Endodermal cell (in vitro differentiated cells): ENCODE data around the gene BCL11B. TPM values are rescaled to one million over a fixed set of nuclear protein-coding genes. Genes with fewer than 3 reads are reported as not detected.

Experiments
- DNase-seq: peaks from one replicate; pipeline ENCODE4 v3.0.0-alpha.2; 2017
- H3K27ac ChIP-seq: 2 replicates; pipeline ENCODE4 v1.5.1; 2013; ENCODE audit warnings: mild to moderate bottlenecking, low read depth, low read length, moderate library complexity
- H3K27me3 ChIP-seq: 2 replicates; pipeline ENCODE4 v1.6.1; 2013; ENCODE audit warnings: mild to moderate bottlenecking, low read length, moderate library complexity; ENCODE audit not compliant: insufficient read depth, control insufficient read depth, poor library complexity, severe bottlenecking
- H3K36me3 ChIP-seq: 2 replicates; pipeline ENCODE4 v1.7.0; 2013; ENCODE audit warnings: mild to moderate bottlenecking, low read length, moderate library complexity; ENCODE audit not compliant: control insufficient read depth, insufficient read depth
- H3K4me1 ChIP-seq: one replicate; pipeline ENCODE4 v1.7.0; 2013; ENCODE audit warnings: low read length; ENCODE audit not compliant: control insufficient read depth, insufficient read depth
- H3K4me3 ChIP-seq: 2 replicates; pipeline ENCODE4 v1.5.1; 2013; ENCODE audit warnings: mild to moderate bottlenecking, low read length, moderate library complexity
- H3K9ac ChIP-seq: 2 replicates; pipeline ENCODE4 v1.6.1; 2013; ENCODE audit warnings: mild to moderate bottlenecking, low read length, moderate library complexity; ENCODE audit not compliant: poor library complexity, severe bottlenecking; ENCODE audit errors: extremely low read depth
- H3K9me3 ChIP-seq: 2 replicates; pipeline ENCODE4 v1.6.1; 2013; ENCODE audit warnings: mild to moderate bottlenecking, low read length, moderate library complexity; ENCODE audit not compliant: control insufficient read depth
- H3K27ac Mint-ChIP-seq: 2 replicates; pipeline ENCODE4 v1.8.0; 2020; ENCODE audit warnings: mixed read lengths
- H3K27me3 Mint-ChIP-seq: 2 replicates; pipeline ENCODE4 v1.8.0; 2021; ENCODE audit warnings: mild to moderate bottlenecking, mixed read lengths; ENCODE audit not compliant: insufficient read depth
- H3K36me3 Mint-ChIP-seq: 2 replicates; pipeline ENCODE4 v1.8.0; 2020; ENCODE audit warnings: low read depth, mixed read lengths
- H3K4me1 Mint-ChIP-seq: 2 replicates; pipeline ENCODE4 v1.8.0; 2020; ENCODE audit warnings: mixed read lengths
- H3K4me3 Mint-ChIP-seq: 2 replicates; pipeline ENCODE4 v1.8.0; 2020; ENCODE audit warnings: mild to moderate bottlenecking, moderate library complexity, mixed read lengths
- H3K9me3 Mint-ChIP-seq: 2 replicates; pipeline ENCODE4 v1.8.0; 2020; ENCODE audit warnings: mild to moderate bottlenecking, mixed read lengths
- WGBS, 2 experiments: methylation state at CpG; one replicate each; pipeline versions ENCODE4 v1.1.5 to v1.1.7; 2013; ENCODE audit warnings: missing lambda C conversion rate in 2 of 2, mixed read lengths in 1 of 2; ENCODE audit not compliant: insufficient coverage in 1 of 2, insufficient read length in 1 of 2; 5-methylcytosine and 5-hydroxymethylcytosine counted together
- total RNA-seq, 2 donors: library from RNA; stranded (reverse); fragmentation: NEBNext Ultra II Directional in 1 of 2; extraction: Animal tissue kit (Norgen Biotek cat#: 25700) in 1 of 2; gene quantifications; 2 replicates in 1 of 2; 3 replicates in 1 of 2; pipeline ENCODE4 v1.2.1, GENCODE V29; 2021
- TF ChIP-seq, protein P1 (sequence below): fragments of 200-600 bp; sonication (generic); conservative IDR thresholded peaks from 2 replicates; pipeline ENCODE4 v1.5.0; 2021; ENCODE audit warnings: antibody characterized with exemption, mild to moderate bottlenecking

BCL11B gene
- total RNA-seq, 2 donors from 2014 or later = 5.7 to 6.0 TPM

DNA sequence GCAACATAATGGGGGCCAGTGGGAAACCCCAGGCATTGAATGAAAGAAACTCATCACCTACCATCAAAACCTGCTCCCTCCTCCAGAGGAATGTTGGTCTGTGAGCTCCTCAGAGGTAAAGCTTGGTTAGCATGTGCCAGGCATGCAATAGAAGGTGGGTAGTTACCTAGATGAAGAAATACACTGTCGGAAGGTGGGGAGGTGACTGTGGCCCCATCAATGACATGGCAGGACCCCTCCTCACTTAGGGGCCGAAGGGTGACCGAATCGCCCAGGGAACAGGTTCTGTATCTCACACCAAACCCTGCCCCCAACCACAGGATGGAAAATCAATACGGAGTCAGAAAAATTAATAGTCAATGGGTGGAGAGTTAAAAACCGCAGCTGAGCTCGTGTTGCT lies 135.6 kb downstream of the BCL11B start:
- Mint-ChIP-seq H3K4me3 (no peak overlapping the region), H3K27me3 (no peaks in the 10 kb centered on the region), H3K4me1 (peaks cover 11% of the 10 kb centered on the region), H3K9me3 (peaks cover 4% of the 10 kb centered on the region), H3K36me3 (no peaks in the 10 kb centered on the region), H3K27ac (no peak overlapping the region)
- H3K4me3 ChIP-seq = no peak overlapping the region
- H3K36me3 ChIP-seq = no peaks in the 10 kb centered on the region
- DNase-seq = peak; percentile 9
- TF ChIP-seq, protein P1, sequence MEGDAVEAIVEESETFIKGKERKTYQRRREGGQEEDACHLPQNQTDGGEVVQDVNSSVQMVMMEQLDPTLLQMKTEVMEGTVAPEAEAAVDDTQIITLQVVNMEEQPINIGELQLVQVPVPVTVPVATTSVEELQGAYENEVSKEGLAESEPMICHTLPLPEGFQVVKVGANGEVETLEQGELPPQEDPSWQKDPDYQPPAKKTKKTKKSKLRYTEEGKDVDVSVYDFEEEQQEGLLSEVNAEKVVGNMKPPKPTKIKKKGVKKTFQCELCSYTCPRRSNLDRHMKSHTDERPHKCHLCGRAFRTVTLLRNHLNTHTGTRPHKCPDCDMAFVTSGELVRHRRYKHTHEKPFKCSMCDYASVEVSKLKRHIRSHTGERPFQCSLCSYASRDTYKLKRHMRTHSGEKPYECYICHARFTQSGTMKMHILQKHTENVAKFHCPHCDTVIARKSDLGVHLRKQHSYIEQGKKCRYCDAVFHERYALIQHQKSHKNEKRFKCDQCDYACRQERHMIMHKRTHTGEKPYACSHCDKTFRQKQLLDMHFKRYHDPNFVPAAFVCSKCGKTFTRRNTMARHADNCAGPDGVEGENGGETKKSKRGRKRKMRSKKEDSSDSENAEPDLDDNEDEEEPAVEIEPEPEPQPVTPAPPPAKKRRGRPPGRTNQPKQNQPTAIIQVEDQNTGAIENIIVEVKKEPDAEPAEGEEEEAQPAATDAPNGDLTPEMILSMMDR = no peak
- 89% methylated on average over 3 to 7 of the region's 7 CpGs for WGBS, 2 experiments
- H3K27ac ChIP-seq = no peak overlapping the region
- H3K27me3 ChIP-seq = no peaks in the 10 kb centered on the region
- H3K4me1 ChIP-seq = no peaks in the 10 kb centered on the region
- H3K9ac ChIP-seq = no peak overlapping the region
- H3K9me3 ChIP-seq = no peaks in the 10 kb centered on the region

DNA sequence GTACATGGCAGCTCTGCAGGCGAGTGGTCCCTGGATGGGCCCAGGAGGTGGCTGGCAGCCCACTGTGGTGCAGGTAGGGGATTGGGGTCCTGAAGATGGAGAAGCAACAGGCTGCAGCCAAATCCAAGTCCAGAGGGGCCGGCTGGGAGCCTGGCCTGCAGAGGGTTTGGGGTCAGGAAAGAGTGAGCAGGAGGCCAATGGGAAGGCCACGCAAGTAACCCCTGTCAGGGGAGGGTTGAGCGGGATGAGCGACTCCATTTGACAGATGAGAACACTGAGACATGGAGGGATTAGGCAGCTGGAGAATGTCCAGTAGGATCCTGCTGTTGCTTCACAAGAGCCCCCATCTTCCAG lies 136.0 kb downstream of the BCL11B start:
- WGBS, 2 experiments = 91 to 96% methylated on average over 5 of the region's 5 CpGs
- Mint-ChIP-seq H3K4me1 (peaks cover 11% of the 10 kb centered on the region), H3K9me3 (peaks cover 1% of the 10 kb centered on the region), H3K4me3 (no peak overlapping the region), H3K36me3 (no peaks in the 10 kb centered on the region), H3K27ac (no peak overlapping the region), H3K27me3 (no peaks in the 10 kb centered on the region)
- peak; percentile 5 for DNase-seq
- Histone ChIP-seq H3K36me3 (no peaks in the 10 kb centered on the region), H3K9me3 (no peaks in the 10 kb centered on the region), H3K4me3 (no peak overlapping the region), H3K9ac (no peak overlapping the region), H3K4me1 (no peaks in the 10 kb centered on the region), H3K27me3 (no peaks in the 10 kb centered on the region), H3K27ac (no peak overlapping the region)
- TF ChIP-seq, protein P1 = no peak

DNA sequence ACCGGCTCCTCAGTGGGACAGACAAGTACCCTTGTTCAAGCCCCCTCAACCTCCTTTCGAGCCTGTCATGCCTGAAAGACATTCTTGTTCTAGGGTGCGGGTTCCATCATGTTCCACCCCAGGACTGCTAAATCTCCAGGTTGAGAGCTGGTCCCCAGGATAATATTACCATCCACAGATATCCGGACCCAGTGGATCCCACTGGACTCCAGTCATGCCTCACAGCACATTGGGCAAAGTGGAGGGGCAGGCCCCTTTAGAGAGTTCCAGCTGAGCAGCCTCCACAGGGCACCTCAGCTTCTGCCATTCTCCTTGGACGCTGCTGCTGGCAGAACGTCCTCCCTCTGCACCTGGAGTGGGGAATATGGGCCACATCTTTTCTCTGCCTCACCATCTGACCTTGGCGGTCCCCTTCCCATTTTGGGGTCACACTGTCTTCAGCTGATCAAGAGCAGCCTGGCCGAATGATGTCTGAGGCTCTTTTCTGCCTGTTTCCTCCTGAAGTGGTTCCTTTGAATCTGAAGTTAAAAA lies 137.4 kb downstream of the BCL11B start:
- no peaks in the 10 kb centered on the region for H3K36me3 Mint-ChIP-seq
- H3K27me3 Mint-ChIP-seq = no peaks in the 10 kb centered on the region
- Histone ChIP-seq H3K27ac (no peak overlapping the region), H3K4me1 (no peaks in the 10 kb centered on the region), H3K4me3 (no peak overlapping the region), H3K27me3 (no peaks in the 10 kb centered on the region), H3K9me3 (no peaks in the 10 kb centered on the region), H3K9ac (no peak overlapping the region), H3K36me3 (no peaks in the 10 kb centered on the region)
- H3K9me3 Mint-ChIP-seq = no peaks in the 10 kb centered on the region
- peaks cover 11% of the 10 kb centered on the region for H3K4me1 Mint-ChIP-seq
- no peak overlapping the region for H3K27ac Mint-ChIP-seq
- no peak overlapping the region for H3K4me3 Mint-ChIP-seq
- TF ChIP-seq, protein P1 = no peak
- WGBS, 2 experiments = 87 to 96% methylated on average over 6 to 8 of the region's 8 CpGs
- peak; percentile 15 for DNase-seq
